Stimulated activated CD4-positive, alpha-beta T cell treated with anti-CD3 and anti-CD28 coated beads, Interleukin-12 subunit alpha, Interleukin-12 subunit beta, amount 100 ng/mL, for 24 hours (primary cell): ENCODE measurements around the gene TIPIN.

ENCODE experiments used
- DNase-seq, 2 experiments: peaks; one replicate each; pipeline ENCODE4 v3.0.0-alpha.2; 2020; ENCODE audit warnings: low read depth in 2 of 2

The TIPIN gene

GRCh38 chr15:66302489-66303278 lies 53.8 kb downstream of the TIPIN start:
- no peak for DNase-seq

- no peak for DNase-seq
Measured at GRCh38 chr15:66298803-66299251, 57.7 kb downstream of the TIPIN start.

- no peak for DNase-seq
Measured at GRCh38 chr15:66296186-66296585, 60.3 kb downstream of the TIPIN start.

- DNase-seq, result no peak
Measured at GRCh38 chr15:66294932-66295235, 61.6 kb downstream of the TIPIN start.

- DNase-seq, result peak in 1 of 2 experiments; percentile 26
Measured at GRCh38 chr15:66294157-66294931, 62.1 kb downstream of the TIPIN start.

- peak; percentile 46 to 54 for DNase-seq
Measured at GRCh38 chr15:66293419-66294156, 62.9 kb downstream of the TIPIN start, which contains the start of gene DIS3L. Gene DIS3L (plus strand): TSS chr15:66293568. CDS start chr15:66293597, 29 bp downstream.

- DNase-seq, result no peak
Measured at GRCh38 chr15:66292571-66293418, 63.7 kb downstream of the TIPIN start.

GRCh38 chr15:66291816-66292570 lies 64.5 kb downstream of the TIPIN start:
- no peak for DNase-seq

- no peak for DNase-seq
Measured at GRCh38 chr15:66290518-66290917, 66.0 kb downstream of the TIPIN start.

GRCh38 chr15:66290007-66290406 lies 66.5 kb downstream of the TIPIN start:
- DNase-seq, result no peak

- no peak for DNase-seq
Measured at GRCh38 chr15:66288551-66289185, 67.8 kb downstream of the TIPIN start.

GRCh38 chr15:66288093-66288492 lies 68.4 kb downstream of the TIPIN start:
- DNase-seq, result no peak

- DNase-seq, result no peak
Measured at GRCh38 chr15:66287461-66288057, 68.9 kb downstream of the TIPIN start.
